Measurements from ENCODE around the gene MED13L.
A peak's percentile ranks its signal among the peaks of the same experiment; 100 is the strongest.

Gene MED13L

GRCh38 chr12:116244001-116244400, 33.5 kb downstream of the MED13L start:
- no peak for TF ChIP-seq ARNTL (CRISPR knock-in tag; IDR thresholded peaks at IDR 0.05; ENCODE audit: borderline replicate concordance, low read depth)
- TF ChIP-seq ZNF70 (CRISPR knock-in tag; IDR thresholded peaks at IDR 0.05): no peak
- TF ChIP-seq, protein P1, sequence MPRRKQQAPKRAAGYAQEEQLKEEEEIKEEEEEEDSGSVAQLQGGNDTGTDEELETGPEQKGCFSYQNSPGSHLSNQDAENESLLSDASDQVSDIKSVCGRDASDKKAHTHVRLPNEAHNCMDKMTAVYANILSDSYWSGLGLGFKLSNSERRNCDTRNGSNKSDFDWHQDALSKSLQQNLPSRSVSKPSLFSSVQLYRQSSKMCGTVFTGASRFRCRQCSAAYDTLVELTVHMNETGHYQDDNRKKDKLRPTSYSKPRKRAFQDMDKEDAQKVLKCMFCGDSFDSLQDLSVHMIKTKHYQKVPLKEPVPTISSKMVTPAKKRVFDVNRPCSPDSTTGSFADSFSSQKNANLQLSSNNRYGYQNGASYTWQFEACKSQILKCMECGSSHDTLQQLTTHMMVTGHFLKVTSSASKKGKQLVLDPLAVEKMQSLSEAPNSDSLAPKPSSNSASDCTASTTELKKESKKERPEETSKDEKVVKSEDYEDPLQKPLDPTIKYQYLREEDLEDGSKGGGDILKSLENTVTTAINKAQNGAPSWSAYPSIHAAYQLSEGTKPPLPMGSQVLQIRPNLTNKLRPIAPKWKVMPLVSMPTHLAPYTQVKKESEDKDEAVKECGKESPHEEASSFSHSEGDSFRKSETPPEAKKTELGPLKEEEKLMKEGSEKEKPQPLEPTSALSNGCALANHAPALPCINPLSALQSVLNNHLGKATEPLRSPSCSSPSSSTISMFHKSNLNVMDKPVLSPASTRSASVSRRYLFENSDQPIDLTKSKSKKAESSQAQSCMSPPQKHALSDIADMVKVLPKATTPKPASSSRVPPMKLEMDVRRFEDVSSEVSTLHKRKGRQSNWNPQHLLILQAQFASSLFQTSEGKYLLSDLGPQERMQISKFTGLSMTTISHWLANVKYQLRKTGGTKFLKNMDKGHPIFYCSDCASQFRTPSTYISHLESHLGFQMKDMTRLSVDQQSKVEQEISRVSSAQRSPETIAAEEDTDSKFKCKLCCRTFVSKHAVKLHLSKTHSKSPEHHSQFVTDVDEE (CRISPR knock-in tag; IDR thresholded peaks at IDR 0.05): no peak
- TF ChIP-seq TCF4 (CRISPR knock-in tag; IDR thresholded peaks at IDR 0.05; ENCODE audit: borderline replicate concordance): no peak
- no peak for TF ChIP-seq BACH2 (CRISPR knock-in tag; IDR thresholded peaks at IDR 0.05; ENCODE audit: borderline replicate concordance)
- TF ChIP-seq ZFP3 (CRISPR knock-in tag; IDR thresholded peaks at IDR 0.05): no peak
- TF ChIP-seq, protein P2, sequence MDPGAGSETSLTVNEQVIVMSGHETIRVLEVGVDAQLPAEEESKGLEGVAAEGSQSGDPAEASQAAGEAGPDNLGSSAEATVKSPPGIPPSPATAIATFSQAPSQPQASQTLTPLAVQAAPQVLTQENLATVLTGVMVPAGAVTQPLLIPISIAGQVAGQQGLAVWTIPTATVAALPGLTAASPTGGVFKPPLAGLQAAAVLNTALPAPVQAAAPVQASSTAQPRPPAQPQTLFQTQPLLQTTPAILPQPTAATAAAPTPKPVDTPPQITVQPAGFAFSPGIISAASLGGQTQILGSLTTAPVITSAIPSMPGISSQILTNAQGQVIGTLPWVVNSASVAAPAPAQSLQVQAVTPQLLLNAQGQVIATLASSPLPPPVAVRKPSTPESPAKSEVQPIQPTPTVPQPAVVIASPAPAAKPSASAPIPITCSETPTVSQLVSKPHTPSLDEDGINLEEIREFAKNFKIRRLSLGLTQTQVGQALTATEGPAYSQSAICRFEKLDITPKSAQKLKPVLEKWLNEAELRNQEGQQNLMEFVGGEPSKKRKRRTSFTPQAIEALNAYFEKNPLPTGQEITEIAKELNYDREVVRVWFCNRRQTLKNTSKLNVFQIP (CRISPR knock-in tag; IDR thresholded peaks at IDR 0.05; ENCODE audit: borderline replicate concordance, low read depth): no peak
- TF ChIP-seq PPARA (CRISPR knock-in tag; IDR thresholded peaks at IDR 0.05; ENCODE audit: borderline replicate concordance): no peak
- TF ChIP-seq RARB (CRISPR knock-in tag; IDR thresholded peaks at IDR 0.05): no peak
- TF ChIP-seq TOX (CRISPR knock-in tag; IDR thresholded peaks at IDR 0.05; ENCODE audit: borderline replicate concordance): no peak
- no peak for TF ChIP-seq ZFP30 (CRISPR knock-in tag; IDR thresholded peaks at IDR 0.05)
- no peak for TF ChIP-seq CSRNP3 (CRISPR knock-in tag; IDR thresholded peaks at IDR 0.05)
- TF ChIP-seq ZNF565 (CRISPR knock-in tag; conservative IDR thresholded peaks at IDR 0.05; ENCODE audit: low read depth): no peak
- TF ChIP-seq ZNF8 (CRISPR knock-in tag; IDR thresholded peaks at IDR 0.05): no peak
- peak; percentile 44; the same call in 2 of the 3 replicates for ATAC-seq

GRCh38 chr12:116242740-116243139, 34.8 kb downstream of the MED13L start:
- TF ChIP-seq, protein P2 (CRISPR knock-in tag; IDR thresholded peaks at IDR 0.05; ENCODE audit: borderline replicate concordance, low read depth): no peak
- TF ChIP-seq ARNTL (CRISPR knock-in tag; IDR thresholded peaks at IDR 0.05; ENCODE audit: borderline replicate concordance, low read depth) (no peak), TCF4 (CRISPR knock-in tag; IDR thresholded peaks at IDR 0.05; ENCODE audit: borderline replicate concordance) (no peak), ZFP3 (CRISPR knock-in tag; IDR thresholded peaks at IDR 0.05) (no peak), ZNF565 (CRISPR knock-in tag; conservative IDR thresholded peaks at IDR 0.05; ENCODE audit: low read depth) (no peak), ZC3H10 (CRISPR knock-in tag; IDR thresholded peaks at IDR 0.05) (no peak), ISL1 (CRISPR knock-in tag; IDR thresholded peaks at IDR 0.05) (no peak), RARB (CRISPR knock-in tag; IDR thresholded peaks at IDR 0.05) (no peak)
- TF ChIP-seq, protein P3, sequence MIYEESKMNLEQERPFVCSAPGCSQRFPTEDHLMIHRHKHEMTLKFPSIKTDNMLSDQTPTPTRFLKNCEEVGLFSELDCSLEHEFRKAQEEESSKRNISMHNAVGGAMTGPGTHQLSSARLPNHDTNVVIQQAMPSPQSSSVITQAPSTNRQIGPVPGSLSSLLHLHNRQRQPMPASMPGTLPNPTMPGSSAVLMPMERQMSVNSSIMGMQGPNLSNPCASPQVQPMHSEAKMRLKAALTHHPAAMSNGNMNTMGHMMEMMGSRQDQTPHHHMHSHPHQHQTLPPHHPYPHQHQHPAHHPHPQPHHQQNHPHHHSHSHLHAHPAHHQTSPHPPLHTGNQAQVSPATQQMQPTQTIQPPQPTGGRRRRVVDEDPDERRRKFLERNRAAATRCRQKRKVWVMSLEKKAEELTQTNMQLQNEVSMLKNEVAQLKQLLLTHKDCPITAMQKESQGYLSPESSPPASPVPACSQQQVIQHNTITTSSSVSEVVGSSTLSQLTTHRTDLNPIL (CRISPR knock-in tag; IDR thresholded peaks at IDR 0.05; ENCODE audit: low read depth): no peak

GRCh38 chr12:116241157-116241759, 36.2 kb downstream of the MED13L start:
- no peak for TF ChIP-seq ZC3H10 (CRISPR knock-in tag; IDR thresholded peaks at IDR 0.05)
- no peak for TF ChIP-seq CSRNP3 (CRISPR knock-in tag; IDR thresholded peaks at IDR 0.05)
- TF ChIP-seq, protein P1 (CRISPR knock-in tag; IDR thresholded peaks at IDR 0.05): no peak
- TF ChIP-seq, protein P2 (CRISPR knock-in tag; IDR thresholded peaks at IDR 0.05; ENCODE audit: borderline replicate concordance, low read depth): no peak
- TF ChIP-seq ZNF70 (CRISPR knock-in tag; IDR thresholded peaks at IDR 0.05): no peak
- TF ChIP-seq ISL1 (CRISPR knock-in tag; IDR thresholded peaks at IDR 0.05): no peak
- no peak for TF ChIP-seq ZNF565 (CRISPR knock-in tag; conservative IDR thresholded peaks at IDR 0.05; ENCODE audit: low read depth)
- TF ChIP-seq ESRRG (CRISPR knock-in tag; IDR thresholded peaks at IDR 0.05): no peak
- no peak for TF ChIP-seq BACH2 (CRISPR knock-in tag; IDR thresholded peaks at IDR 0.05; ENCODE audit: borderline replicate concordance)
- ATAC-seq: no peak

More at GRCh38 chr12:116242740-116243139, 34.8 kb downstream of the MED13L start:
- ATAC-seq: no peak
